Stimulated activated naive CD8-positive, alpha-beta T cell treated with anti-CD3 and anti-CD28 coated beads, Interleukin-15, Interleukin-2, amounts not matched to agents 100 ng/mL and 50 ng/mL, for 24 hours (primary cell): ENCODE measurements around the gene ANKRD39.
"Not testable (repeated sequence)": the region's sequence is repeated elsewhere in the genome, so short reads cannot be mapped to it uniquely, and the experiment has no call there.

Experiments
- H3K27ac Mint-ChIP-seq: one replicate; pipeline ENCODE4 v1.8.0; 2021; ENCODE audit warnings: mild to moderate bottlenecking, mixed read lengths
- H3K27me3 Mint-ChIP-seq: one replicate; pipeline ENCODE4 v1.8.0; 2021; ENCODE audit warnings: mixed read lengths
- H3K36me3 Mint-ChIP-seq: one replicate; pipeline ENCODE4 v1.8.0; 2021; ENCODE audit warnings: low read depth, mixed read lengths
- H3K4me1 Mint-ChIP-seq: one replicate; pipeline ENCODE4 v1.8.0; 2021; ENCODE audit warnings: low read depth, mixed read lengths
- H3K4me3 Mint-ChIP-seq: one replicate; pipeline ENCODE4 v1.8.0; 2021; ENCODE audit warnings: mild to moderate bottlenecking, mixed read lengths
- H3K9me3 Mint-ChIP-seq: one replicate; pipeline ENCODE4 v1.8.0; 2021; ENCODE audit warnings: mixed read lengths

Gene ANKRD39

DNA sequence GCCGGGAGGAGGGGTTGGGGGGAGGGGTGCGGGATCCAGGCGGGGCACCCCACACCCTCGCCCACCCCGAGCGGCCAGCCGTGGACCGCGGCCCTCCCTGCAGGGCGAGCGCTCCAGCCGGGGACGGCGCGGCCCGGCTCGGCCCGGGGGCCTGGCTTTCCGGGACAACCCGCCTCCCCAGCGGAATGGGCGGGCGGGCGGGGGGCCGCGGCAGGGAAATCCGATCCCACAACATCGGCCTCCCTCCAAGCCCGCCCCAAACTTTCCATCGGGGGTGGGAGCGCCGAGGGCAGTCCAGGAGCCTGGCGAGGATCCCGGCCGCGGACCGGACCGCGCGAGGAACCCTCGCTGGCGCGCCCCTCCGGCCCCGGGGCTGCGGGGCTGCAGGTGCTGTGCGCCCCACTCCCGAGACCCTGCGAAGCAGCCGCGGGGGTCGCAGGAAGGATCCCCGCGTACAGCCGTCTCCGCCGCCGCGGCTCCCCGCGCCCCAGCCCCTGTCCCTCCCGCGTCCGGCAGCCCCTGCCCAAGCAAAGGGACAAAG lies 11.5 kb upstream of the ANKRD39 start:
- Mint-ChIP-seq H3K4me3 (no peak overlapping the region), H3K4me1 (peaks cover 51% of the 10 kb centered on the region), H3K9me3 (no peaks in the 10 kb centered on the region), H3K36me3 (peaks cover 4% of the 10 kb centered on the region), H3K27ac (no peak overlapping the region), H3K27me3 (peaks cover 6% of the 10 kb centered on the region)

DNA sequence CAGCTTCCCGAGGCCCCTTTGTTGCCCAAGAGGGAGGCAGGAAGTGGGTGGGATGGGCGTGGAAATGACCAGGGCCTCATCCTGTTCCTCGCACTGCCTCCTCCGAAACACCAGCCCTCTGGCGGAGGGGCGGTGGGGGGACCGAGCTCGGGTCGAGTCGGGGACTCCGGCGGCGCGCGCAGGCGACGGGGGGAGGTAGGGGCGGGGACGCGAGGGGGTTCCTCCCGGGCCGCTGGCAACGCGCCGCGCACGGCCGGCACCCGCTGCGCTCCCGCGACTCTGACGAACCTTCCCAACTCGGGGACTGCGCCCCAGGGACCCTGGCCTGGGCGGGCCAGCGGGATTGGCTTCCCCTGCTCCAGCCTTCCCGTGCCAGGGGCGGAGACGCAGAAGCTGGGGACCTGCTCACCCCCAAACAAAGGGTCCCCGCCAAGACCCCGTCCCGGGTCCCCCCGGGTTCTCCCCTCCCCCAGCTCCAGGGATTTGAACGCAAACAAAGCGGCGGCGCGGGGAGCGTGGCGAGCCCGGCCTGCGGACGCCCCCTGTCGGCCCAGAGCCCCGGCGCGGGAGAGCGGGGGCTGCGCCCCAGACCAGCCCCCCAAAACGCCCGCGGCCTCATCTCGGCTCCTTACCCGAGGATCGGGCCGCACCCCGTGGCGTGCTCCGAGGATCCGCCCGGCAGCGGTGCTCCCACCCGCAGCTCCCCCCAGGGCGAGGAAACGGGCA lies 10.9 kb upstream of the ANKRD39 start:
- H3K36me3 Mint-ChIP-seq: peaks cover 4% of the 10 kb centered on the region
- H3K4me1 Mint-ChIP-seq: peaks cover 44% of the 10 kb centered on the region
- H3K27ac Mint-ChIP-seq: peak overlapping the region; percentile 71
- H3K9me3 Mint-ChIP-seq: no peaks in the 10 kb centered on the region
- peak overlapping the region; percentile 82 for H3K4me3 Mint-ChIP-seq
- peaks cover 6% of the 10 kb centered on the region for H3K27me3 Mint-ChIP-seq

DNA sequence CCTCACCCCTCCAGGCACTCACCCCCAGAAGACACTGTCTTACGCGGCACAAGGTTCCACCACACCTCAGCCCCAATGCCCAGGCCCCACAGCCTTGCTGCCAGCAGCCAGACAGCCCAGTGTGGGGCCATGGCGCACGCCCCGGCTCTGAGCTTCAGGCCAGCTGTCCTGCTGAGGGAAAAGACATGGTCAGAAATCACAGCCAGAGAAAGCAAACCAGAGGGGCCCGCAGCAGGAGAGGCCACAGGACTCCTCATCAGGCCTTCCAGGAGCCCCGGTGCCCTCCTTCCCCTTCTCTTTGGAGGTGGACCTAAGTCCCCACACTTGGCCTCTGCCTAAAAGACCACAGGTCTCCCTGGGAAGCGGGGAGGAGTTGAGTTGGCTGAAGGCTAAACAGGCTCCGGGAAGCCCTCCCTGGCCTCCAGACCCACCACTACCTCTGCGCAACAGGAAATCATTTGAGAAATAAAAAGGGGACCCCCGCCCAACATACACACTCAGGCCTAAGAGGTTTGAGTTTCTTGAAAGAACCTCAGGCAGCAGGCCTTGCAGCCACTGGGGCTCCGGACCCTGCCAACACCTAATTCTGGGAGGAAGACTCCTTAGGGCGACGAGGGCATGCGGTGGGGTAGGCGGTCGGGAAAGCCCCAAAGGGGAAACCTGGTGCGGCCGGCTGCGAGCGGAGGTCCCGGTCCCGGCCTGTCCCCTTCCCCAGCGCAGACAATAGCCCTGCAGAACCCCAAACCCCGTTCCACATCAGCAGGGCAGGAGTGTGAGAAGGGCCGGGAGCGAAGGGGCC lies 10.1 kb upstream of the ANKRD39 start:
- Mint-ChIP-seq H3K27me3 (peaks cover 6% of the 10 kb centered on the region), H3K4me1 (peaks cover 37% of the 10 kb centered on the region), H3K9me3 (no peaks in the 10 kb centered on the region), H3K36me3 (peaks cover 8% of the 10 kb centered on the region), H3K4me3 (peak overlapping the region; percentile 82), H3K27ac (peak overlapping the region; percentile 71)

DNA sequence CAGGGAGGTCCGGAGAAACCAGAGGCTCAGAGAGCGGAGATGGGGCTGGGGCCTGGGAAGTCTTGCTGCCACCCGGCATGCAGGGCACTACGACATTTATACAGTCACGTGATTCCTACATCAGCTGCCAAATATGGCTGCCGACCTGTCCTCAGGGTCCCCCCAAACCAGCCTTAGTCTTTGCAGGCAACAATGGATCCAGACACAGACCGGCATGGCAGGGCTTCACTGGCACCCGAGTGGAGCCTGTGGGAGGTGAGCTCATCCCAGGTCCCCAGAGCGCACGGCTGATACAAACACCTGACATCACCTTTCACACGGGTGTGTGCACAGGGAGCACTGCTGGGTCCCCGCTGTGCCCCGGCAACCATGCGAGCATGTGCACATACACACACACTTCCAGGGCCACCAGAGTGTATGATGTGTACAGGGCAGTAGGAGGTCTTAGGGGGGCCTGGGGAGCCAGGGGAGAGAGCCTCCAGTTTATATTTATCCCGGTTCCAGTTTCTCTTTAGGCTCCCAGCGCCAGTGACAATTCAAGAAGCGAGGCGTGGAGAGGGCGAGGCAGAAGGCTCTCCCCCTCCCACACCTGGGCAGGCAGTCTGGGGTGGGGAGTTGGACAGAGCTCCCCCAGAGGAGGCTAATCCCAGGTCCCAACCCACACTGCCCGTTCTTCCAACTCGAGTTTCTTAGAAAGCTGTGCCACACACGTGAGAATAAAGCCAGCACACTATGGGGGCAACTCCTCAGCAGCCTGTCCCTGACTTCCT lies 9.4 kb upstream of the ANKRD39 start:
- Mint-ChIP-seq H3K27me3 (peaks cover 6% of the 10 kb centered on the region), H3K9me3 (no peaks in the 10 kb centered on the region), H3K36me3 (peaks cover 9% of the 10 kb centered on the region), H3K4me1 (peaks cover 29% of the 10 kb centered on the region), H3K27ac (peak overlapping the region; percentile 71), H3K4me3 (peak overlapping the region; percentile 82)

DNA sequence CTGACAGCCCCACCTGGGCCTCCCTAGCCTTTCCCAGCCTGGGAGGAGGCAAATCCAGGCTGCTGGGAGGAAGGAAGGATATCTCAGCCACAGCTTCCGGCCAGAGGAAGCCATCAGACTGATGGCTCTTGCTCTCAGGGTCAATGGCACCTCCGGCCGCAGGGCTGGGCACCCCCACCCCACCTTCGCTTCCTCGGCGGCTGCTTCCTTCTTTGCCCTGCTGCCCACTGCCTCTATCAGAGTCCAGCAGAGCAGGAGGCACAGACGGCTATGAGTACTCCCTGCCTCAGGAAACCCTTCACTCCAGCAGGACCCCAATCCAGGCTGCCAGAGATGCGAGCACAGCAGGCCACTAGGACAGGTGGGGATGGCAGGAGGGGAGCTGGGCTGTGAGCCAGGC lies 8.8 kb upstream of the ANKRD39 start:
- Mint-ChIP-seq H3K36me3 (peaks cover 9% of the 10 kb centered on the region), H3K4me3 (no peak overlapping the region), H3K9me3 (no peaks in the 10 kb centered on the region), H3K27ac (no peak overlapping the region), H3K4me1 (peaks cover 26% of the 10 kb centered on the region), H3K27me3 (peaks cover 6% of the 10 kb centered on the region)

DNA sequence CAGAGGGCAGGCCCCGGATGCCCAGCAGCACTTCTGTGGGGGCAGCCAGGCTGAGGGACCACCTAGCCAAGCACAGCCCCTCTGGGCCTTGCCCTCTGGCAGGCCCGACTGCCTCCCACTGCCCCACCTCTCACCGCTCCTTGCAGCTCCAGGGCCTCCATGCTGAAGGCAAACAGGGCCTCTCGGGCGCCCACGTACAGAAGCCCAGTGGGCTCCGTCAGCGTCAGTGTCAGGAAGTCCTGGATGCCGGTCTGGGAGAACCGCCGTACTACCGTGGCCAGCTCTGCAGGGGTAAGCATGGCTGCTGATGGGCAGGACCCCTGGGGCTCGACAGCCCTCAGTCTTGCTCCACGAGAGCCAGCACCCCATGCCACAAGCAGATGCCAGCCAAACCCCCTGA lies 8.3 kb upstream of the ANKRD39 start:
- Mint-ChIP-seq H3K36me3 (peaks cover 9% of the 10 kb centered on the region), H3K4me1 (peaks cover 23% of the 10 kb centered on the region), H3K9me3 (no peaks in the 10 kb centered on the region), H3K27me3 (peaks cover 6% of the 10 kb centered on the region), H3K4me3 (no peak overlapping the region), H3K27ac (no peak overlapping the region)

DNA sequence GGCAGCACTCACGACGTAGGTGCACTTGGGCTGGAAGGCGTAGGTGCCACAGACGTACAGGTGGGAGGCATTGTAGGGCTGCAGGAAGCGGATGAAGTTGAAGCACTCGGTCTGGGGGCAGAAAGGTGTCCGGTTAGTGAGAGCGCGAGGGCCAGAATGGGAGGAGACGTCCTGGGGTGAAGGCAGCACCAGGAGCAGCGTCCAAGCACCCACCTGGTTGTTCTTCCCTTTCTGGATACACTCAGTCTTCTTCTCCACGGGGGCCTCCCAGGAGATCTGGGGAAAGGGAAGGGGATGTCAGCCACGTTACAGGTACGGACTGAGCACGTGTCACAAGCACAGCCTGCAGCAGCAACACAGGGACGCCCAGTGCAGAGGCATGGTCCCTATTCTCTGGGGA lies 7.8 kb upstream of the ANKRD39 start:
- Mint-ChIP-seq H3K27me3 (peaks cover 3% of the 10 kb centered on the region), H3K36me3 (peaks cover 9% of the 10 kb centered on the region), H3K27ac (no peak overlapping the region), H3K4me3 (no peak overlapping the region), H3K4me1 (peaks cover 19% of the 10 kb centered on the region), H3K9me3 (no peaks in the 10 kb centered on the region)

DNA sequence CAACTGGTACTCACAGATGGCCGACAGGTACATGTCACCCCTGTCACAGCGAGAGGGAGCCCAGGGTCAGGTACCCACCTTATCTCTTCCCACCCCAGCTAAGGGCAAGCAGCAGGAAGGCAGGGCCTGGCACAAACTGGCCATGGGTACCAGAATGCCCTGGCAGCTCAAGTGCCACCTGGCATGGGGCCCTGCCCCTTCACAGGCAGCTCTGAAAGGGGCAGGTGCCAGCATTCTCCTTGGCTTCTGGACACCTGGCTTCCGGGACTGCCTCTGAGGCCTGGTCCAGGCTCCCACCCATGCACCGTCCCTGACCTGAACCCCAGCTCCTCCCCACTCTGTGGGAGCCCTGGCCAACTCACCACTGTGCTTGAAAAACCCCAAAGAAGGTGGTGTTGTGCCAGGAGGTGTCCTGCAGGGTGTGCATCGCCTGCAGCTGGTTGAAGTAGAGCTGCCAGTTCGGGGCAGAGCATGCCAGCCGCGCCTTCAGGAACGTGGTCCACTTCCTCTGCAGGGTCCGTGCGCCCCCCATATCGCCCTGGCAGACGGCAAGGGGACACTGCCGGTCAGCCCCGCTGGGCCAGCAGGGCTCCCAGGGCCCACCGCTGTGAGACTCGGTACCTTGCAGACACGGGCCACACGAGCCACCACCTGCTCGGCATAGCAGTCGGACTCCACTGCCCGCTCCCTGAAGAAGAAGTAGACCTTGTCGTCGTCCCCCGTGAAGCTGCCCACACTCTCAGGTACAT lies 6.7 kb upstream of the ANKRD39 start:
- Mint-ChIP-seq H3K27me3 (no peaks in the 10 kb centered on the region), H3K9me3 (no peaks in the 10 kb centered on the region), H3K36me3 (peaks cover 13% of the 10 kb centered on the region), H3K27ac (no peak overlapping the region), H3K4me1 (peaks cover 26% of the 10 kb centered on the region), H3K4me3 (no peak overlapping the region)

DNA sequence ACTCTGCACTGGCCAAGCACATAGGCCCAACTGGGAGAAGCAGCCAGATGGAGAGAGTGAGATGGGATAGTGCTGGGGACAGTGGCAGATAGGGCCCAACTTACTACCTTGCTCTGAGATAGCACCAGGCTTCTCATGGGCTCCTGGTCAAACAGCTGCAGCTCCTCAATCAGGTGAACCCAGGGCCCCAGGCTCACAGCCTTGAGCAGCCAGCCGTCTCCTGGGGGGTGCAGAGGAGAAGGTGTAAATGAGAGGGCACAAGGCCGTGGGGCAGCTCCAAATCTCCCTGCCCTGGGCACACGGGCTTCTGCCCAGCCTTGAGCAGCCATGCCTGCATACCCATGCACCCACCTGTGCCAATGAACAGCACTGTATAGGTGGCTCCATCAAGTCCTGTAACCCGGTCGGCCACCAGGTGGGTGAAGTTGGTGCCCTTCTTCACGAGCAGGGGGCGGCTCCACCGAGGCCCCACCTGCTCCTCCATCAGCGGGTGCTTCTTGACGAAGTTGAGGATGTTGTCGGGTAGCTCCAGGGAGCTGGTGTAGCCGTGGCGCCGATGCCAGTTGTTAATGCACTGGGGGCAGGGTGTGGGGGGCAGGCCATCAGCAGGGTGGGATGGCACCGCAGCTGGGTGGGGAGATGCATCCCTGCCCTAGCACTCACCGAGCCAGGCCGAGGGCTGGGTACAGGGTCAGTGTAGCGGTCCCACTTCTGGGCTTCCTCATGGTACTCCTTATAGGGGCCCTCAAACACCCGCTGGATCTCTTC lies 5.9 kb upstream of the ANKRD39 start:
- no peaks in the 10 kb centered on the region for H3K27me3 Mint-ChIP-seq
- H3K36me3 Mint-ChIP-seq: peaks cover 13% of the 10 kb centered on the region
- H3K4me1 Mint-ChIP-seq: peaks cover 33% of the 10 kb centered on the region
- H3K4me3 Mint-ChIP-seq: no peak overlapping the region
- no peak overlapping the region for H3K27ac Mint-ChIP-seq
- H3K9me3 Mint-ChIP-seq: no peaks in the 10 kb centered on the region

DNA sequence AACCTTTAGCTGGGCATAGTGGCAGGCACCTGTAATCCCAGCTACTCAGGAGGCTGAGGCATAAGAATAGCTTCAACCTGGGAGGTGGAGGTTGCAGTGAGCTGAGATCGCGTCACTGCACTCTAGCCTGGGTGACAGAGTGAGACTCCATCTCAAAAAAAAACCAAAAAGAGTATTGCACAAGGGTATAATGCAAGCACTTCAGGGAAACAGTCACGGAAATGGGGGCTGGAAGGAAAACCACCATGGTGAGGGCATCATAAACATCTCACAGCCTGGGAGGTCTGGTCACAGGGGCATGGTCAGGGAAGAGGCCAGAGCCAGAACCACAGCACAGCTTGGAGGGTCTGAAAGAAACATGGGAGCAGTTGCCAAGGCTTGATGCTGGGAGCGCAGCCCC lies 5.2 kb upstream of the ANKRD39 start:
- Mint-ChIP-seq H3K4me1 (peaks cover 35% of the 10 kb centered on the region), H3K36me3 (peaks cover 13% of the 10 kb centered on the region)
- not testable (repeated sequence) for H3K27me3 Mint-ChIP-seq, H3K9me3 Mint-ChIP-seq, H3K27ac Mint-ChIP-seq, H3K4me3 Mint-ChIP-seq

DNA sequence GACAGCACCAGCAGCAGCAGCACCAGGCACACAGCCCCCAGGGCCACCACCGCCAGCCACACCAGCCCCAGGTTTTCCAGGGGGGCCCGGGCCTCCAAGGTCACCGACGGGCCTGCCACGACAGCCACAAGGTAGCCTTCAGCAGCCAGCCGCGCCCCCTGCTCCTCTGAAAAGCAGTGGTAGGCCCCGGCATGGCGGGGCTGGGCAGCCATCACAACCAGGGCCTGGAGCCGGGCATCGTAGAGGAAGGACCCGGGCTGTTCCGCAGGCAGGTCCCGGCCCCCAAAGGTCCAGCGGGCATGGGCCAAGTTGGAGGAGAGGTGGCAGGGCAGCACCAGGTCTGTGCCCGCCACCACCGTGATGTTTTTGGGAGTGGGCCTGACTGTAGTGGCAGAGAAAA lies 3.3 kb upstream of the ANKRD39 start:
- Mint-ChIP-seq H3K27me3 (no peaks in the 10 kb centered on the region), H3K4me3 (no peak overlapping the region), H3K9me3 (no peaks in the 10 kb centered on the region), H3K4me1 (peaks cover 37% of the 10 kb centered on the region), H3K27ac (no peak overlapping the region), H3K36me3 (peaks cover 13% of the 10 kb centered on the region)

DNA sequence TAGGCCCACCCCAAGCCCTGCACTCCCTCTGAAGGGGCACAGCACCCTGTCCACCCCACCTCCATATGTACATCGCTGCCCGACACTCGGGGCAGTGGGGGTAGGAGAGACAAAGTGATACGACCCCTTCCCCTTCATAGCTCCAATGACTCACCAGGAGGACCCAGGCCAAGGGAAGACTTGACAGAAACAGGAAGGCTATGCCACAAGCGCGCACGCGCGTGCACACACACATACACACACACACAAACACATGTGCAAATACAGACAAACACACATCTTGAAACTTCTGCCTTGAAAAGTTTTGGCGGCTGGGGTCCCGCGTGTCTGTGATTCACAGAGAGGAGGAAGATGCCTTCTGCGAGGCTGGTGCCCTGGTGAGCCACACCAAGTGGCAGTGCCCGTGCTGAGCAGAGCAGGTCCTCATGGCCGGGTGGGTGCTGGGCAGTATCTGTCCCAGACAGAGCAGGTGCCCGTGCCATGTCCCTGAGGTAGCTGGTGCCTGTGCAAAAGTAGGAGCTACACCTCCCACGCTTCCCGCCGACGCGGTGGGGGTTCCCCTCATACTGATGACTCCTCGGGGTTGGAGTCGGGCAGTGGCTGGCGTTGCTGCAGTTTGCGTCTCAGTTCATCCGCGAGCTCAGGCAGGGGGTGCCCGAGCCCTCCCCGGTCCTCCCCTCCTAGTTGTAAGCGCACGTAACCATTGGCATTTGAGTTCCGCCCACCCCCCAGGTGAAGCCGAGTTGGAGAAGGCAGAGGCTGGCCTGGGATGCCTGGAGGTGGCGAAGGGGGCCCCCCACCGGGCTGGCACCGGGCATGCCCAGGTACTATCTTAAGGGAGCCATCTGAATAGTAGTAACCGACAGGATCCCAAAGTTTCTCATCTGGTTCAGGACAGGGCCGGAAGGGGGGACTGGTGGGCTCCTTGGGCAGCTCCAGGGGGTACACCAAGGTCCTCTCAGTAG lies 2.5 kb upstream of the ANKRD39 start:
- no peak overlapping the region for H3K27ac Mint-ChIP-seq
- H3K36me3 Mint-ChIP-seq: peaks cover 8% of the 10 kb centered on the region
- H3K9me3 Mint-ChIP-seq: no peaks in the 10 kb centered on the region
- no peak overlapping the region for H3K4me3 Mint-ChIP-seq
- no peaks in the 10 kb centered on the region for H3K27me3 Mint-ChIP-seq
- H3K4me1 Mint-ChIP-seq: peaks cover 40% of the 10 kb centered on the region

DNA sequence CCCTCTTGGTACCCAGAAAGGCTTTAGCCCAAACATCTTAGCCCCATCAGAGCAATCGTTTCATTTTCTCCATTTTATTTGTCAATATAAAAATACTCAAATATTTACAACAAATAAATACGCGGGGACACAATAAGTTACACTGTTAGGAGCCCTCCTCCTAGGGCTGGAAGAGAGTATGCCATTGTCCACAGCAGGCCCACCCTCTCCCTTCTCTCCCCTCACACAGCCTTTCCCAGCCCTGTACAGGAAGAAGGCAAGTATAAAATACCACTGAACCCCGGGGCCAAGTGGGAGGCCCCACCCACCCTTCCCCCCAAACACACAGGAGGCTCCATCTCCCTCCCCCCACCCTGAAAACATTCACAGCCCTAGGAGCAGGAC lies 1.9 kb upstream of the ANKRD39 start:
- no peak overlapping the region for H3K27ac Mint-ChIP-seq
- H3K9me3 Mint-ChIP-seq: no peaks in the 10 kb centered on the region
- H3K36me3 Mint-ChIP-seq: peaks cover 13% of the 10 kb centered on the region
- no peak overlapping the region for H3K4me3 Mint-ChIP-seq
- peaks cover 44% of the 10 kb centered on the region for H3K4me1 Mint-ChIP-seq
- no peaks in the 10 kb centered on the region for H3K27me3 Mint-ChIP-seq
